Ishikawa (cell line): ENCODE data around the gene PGM1.

ENCODE experiments used
- CEBPB ChIP-seq: IDR thresholded peaks from 2 replicates; pipeline ENCODE4 v1.6.1; 2012
- EP300 ChIP-seq: IDR thresholded peaks from 2 replicates; pipeline ENCODE4 v1.6.1; 2012; ENCODE audit warnings: borderline replicate concordance
- FOXM1 ChIP-seq: IDR thresholded peaks from 2 replicates; pipeline ENCODE4 v1.6.1; 2012; ENCODE audit warnings: low read depth, borderline replicate concordance
- RAD21 ChIP-seq: IDR thresholded peaks from 2 replicates; pipeline ENCODE4 v1.6.1; 2012; ENCODE audit warnings: low read depth
- TEAD4 ChIP-seq: IDR thresholded peaks from 2 replicates; pipeline ENCODE4 v1.6.1; 2012
- ZBTB7A ChIP-seq: IDR thresholded peaks from 2 replicates; pipeline ENCODE4 v1.6.1; 2012; ENCODE audit warnings: low read depth
- TF ChIP-seq, protein P1 (sequence below): IDR thresholded peaks from 2 replicates; pipeline ENCODE4 v1.6.1; 2012; ENCODE audit warnings: low read depth, mild to moderate bottlenecking
- TF ChIP-seq, protein P2 (sequence below): IDR thresholded peaks from 2 replicates; pipeline ENCODE4 v1.6.1; 2012
- TF ChIP-seq, protein P3 (sequence below): IDR thresholded peaks from 2 replicates; pipeline ENCODE4 v1.6.1; 2012

DNA sequence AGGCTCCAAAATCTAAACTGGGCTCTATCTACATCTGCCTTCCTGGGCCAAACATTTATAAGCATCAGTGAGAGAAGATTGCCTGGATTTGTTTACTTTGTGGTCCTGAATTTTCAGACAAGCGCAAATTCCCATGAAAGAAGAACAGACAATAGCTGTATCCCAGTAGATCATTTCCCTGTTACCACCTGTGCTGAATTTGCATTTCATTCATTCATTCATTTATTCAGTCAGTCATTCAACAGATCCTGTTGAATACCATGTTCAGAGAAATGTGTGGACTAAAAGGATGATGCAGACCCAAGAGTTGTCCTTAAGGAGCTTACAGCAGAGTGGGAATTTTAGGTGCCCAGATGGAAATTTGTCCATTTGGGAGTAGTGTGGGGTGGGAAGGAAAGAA is 2.2 kb downstream of the PGM1 start:
- TF ChIP-seq, protein P1, sequence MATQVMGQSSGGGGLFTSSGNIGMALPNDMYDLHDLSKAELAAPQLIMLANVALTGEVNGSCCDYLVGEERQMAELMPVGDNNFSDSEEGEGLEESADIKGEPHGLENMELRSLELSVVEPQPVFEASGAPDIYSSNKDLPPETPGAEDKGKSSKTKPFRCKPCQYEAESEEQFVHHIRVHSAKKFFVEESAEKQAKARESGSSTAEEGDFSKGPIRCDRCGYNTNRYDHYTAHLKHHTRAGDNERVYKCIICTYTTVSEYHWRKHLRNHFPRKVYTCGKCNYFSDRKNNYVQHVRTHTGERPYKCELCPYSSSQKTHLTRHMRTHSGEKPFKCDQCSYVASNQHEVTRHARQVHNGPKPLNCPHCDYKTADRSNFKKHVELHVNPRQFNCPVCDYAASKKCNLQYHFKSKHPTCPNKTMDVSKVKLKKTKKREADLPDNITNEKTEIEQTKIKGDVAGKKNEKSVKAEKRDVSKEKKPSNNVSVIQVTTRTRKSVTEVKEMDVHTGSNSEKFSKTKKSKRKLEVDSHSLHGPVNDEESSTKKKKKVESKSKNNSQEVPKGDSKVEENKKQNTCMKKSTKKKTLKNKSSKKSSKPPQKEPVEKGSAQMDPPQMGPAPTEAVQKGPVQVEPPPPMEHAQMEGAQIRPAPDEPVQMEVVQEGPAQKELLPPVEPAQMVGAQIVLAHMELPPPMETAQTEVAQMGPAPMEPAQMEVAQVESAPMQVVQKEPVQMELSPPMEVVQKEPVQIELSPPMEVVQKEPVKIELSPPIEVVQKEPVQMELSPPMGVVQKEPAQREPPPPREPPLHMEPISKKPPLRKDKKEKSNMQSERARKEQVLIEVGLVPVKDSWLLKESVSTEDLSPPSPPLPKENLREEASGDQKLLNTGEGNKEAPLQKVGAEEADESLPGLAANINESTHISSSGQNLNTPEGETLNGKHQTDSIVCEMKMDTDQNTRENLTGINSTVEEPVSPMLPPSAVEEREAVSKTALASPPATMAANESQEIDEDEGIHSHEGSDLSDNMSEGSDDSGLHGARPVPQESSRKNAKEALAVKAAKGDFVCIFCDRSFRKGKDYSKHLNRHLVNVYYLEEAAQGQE: no peak
- TF ChIP-seq RAD21 (no peak), FOXM1 (no peak), EP300 (no peak), CEBPB (no peak), ZBTB7A (no peak), TEAD4 (no peak)
- TF ChIP-seq, protein P2, sequence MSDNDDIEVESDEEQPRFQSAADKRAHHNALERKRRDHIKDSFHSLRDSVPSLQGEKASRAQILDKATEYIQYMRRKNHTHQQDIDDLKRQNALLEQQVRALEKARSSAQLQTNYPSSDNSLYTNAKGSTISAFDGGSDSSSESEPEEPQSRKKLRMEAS: no peak
- TF ChIP-seq, protein P3, sequence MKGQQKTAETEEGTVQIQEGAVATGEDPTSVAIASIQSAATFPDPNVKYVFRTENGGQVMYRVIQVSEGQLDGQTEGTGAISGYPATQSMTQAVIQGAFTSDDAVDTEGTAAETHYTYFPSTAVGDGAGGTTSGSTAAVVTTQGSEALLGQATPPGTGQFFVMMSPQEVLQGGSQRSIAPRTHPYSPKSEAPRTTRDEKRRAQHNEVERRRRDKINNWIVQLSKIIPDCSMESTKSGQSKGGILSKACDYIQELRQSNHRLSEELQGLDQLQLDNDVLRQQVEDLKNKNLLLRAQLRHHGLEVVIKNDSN: no peak
